CD14-positive monocyte (primary cell): ENCODE measurements around the gene GPATCH3. TPM values are rescaled to one million over a fixed set of nuclear protein-coding genes. Genes with fewer than 3 reads are reported as not detected.

Source experiments
- DNase-seq, 3 donors: peaks; one replicate each; pipeline ENCODE4 v3.0.0-alpha.2; 2011 to 2022
- H2AFZ ChIP-seq: 2 replicates; pipeline ENCODE4 v1.6.0; 2012; ENCODE audit warnings: mild to moderate bottlenecking, low read depth, low read length, inconsistent platforms; ENCODE audit not compliant: insufficient read depth, poor library complexity, severe bottlenecking
- H3K27ac ChIP-seq, 2 donors: 1 replicate in 1 of 2; 2 replicates in 1 of 2; pipeline ENCODE4 v1.5.1; 2012 to 2013; ENCODE audit warnings: low read length in 2 of 2, control low read depth in 1 of 2, inconsistent platforms in 1 of 2, low read depth in 1 of 2, mild to moderate bottlenecking in 1 of 2
- H3K27me3 ChIP-seq, 2 donors: one replicate each; pipeline versions ENCODE4 v1.6.0 to v1.6.1; 2011 to 2013; ENCODE audit warnings: low read length in 2 of 2; ENCODE audit not compliant: control insufficient read depth in 2 of 2, insufficient read depth in 2 of 2
- H3K36me3 ChIP-seq, 2 donors: replicated peaks in 1 of 2; 1 replicate in 1 of 2; 2 replicates in 1 of 2; pipeline versions ENCODE4 v1.5.1 to v1.6.1; 2012 to 2013; ENCODE audit warnings: low read length in 2 of 2, control low read depth in 1 of 2, inconsistent platforms in 1 of 2, mild to moderate bottlenecking in 1 of 2; ENCODE audit not compliant: insufficient read depth in 2 of 2, control insufficient read depth in 1 of 2
- H3K4me1 ChIP-seq, 2 donors: 1 replicate in 1 of 2; 2 replicates in 1 of 2; pipeline versions ENCODE4 v1.5.1 to v1.6.1; 2012 to 2013; ENCODE audit warnings: low read length in 2 of 2, control low read depth in 1 of 2, inconsistent platforms in 1 of 2, mild to moderate bottlenecking in 1 of 2, moderate library complexity in 1 of 2; ENCODE audit not compliant: insufficient read depth in 2 of 2, control insufficient read depth in 1 of 2
- H3K4me2 ChIP-seq: replicated peaks from 2 replicates; pipeline ENCODE3; 2012; ENCODE audit warnings: low read length, moderate library complexity, mild to moderate bottlenecking; ENCODE audit not compliant: poor library complexity, severe bottlenecking; ENCODE audit errors: extremely low read depth
- H3K4me3 ChIP-seq, 3 experiments: fragments of 200-600 bp in 1 of 3; sonication (generic) in 1 of 3; replicated peaks in 1 of 3; 1 replicate in 2 of 3; 2 replicates in 1 of 3; pipeline ENCODE4 v1.5.1; 2011 to 2013; ENCODE audit warnings: low read length in 3 of 3, mild to moderate bottlenecking in 3 of 3, control low read depth in 2 of 3, low read depth in 2 of 3, inconsistent platforms in 1 of 3, moderate library complexity in 1 of 3
- H3K79me2 ChIP-seq: 2 replicates; pipeline ENCODE4 v1.6.0; 2012; ENCODE audit warnings: mild to moderate bottlenecking, control low read depth, inconsistent platforms, low read length, moderate library complexity; ENCODE audit not compliant: insufficient read depth
- H3K9ac ChIP-seq: 2 replicates; pipeline ENCODE4 v1.6.0; 2017; ENCODE audit warnings: low read length, mild to moderate bottlenecking; ENCODE audit not compliant: insufficient read depth, poor library complexity, severe bottlenecking
- H3K9me3 ChIP-seq, 2 donors: replicated peaks in 1 of 2; 1 replicate in 1 of 2; 2 replicates in 1 of 2; pipeline versions ENCODE4 v1.5.1 to v1.6.1; 2012 to 2013; ENCODE audit warnings: low read length in 2 of 2, control low read depth in 1 of 2; ENCODE audit not compliant: control insufficient read depth in 1 of 2, insufficient read depth in 1 of 2
- H4K20me1 ChIP-seq: 2 replicates; pipeline ENCODE4 v1.6.0; 2012; ENCODE audit warnings: mild to moderate bottlenecking, low read length, control low read depth, moderate library complexity; ENCODE audit not compliant: insufficient read depth
- H3K27ac Mint-ChIP-seq, 7 donors: one replicate each; pipeline ENCODE4 v1.8.0; 2020; ENCODE audit warnings: mild to moderate bottlenecking in 7 of 7, mixed read lengths in 7 of 7, moderate library complexity in 6 of 7, inconsistent platforms in 2 of 7
- H3K27me3 Mint-ChIP-seq, 3 donors: one replicate each; pipeline ENCODE4 v1.8.0; 2021 to 2022; ENCODE audit warnings: low read depth in 3 of 3, mild to moderate bottlenecking in 3 of 3, mixed read lengths in 3 of 3, moderate library complexity in 3 of 3, inconsistent platforms in 1 of 3
- H3K36me3 Mint-ChIP-seq, 2 donors: one replicate each; pipeline ENCODE4 v1.8.0; 2020; ENCODE audit warnings: mixed read lengths in 2 of 2, inconsistent platforms in 1 of 2, mild to moderate bottlenecking in 1 of 2
- H3K4me1 Mint-ChIP-seq: one replicate; pipeline ENCODE4 v1.8.0; 2020; ENCODE audit warnings: mild to moderate bottlenecking, mixed read lengths
- H3K4me3 Mint-ChIP-seq, 2 donors: one replicate each; pipeline ENCODE4 v1.8.0; 2020; ENCODE audit warnings: mild to moderate bottlenecking in 2 of 2, mixed read lengths in 2 of 2, moderate library complexity in 1 of 2
- H3K9me3 Mint-ChIP-seq, 7 donors: one replicate each; pipeline ENCODE4 v1.8.0; 2020 to 2022; ENCODE audit warnings: mixed read lengths in 7 of 7, mild to moderate bottlenecking in 6 of 7, moderate library complexity in 6 of 7, inconsistent platforms in 2 of 7
- WGBS: methylation state at CpG from one replicate; pipeline ENCODE4 v1.1.5; 2013; ENCODE audit warnings: missing lambda C conversion rate; ENCODE audit not compliant: insufficient coverage; 5-methylcytosine and 5-hydroxymethylcytosine counted together
- intact Hi-C, 2 donors: fragments of 100-400 bp; cut with micrococcal nuclease; formaldehyde crosslinking; loops; one replicate each; pipeline versions ENCODE4 v1.15.0 to v1.15.1; 2023
- polyA plus RNA-seq, 3 donors: library from polyadenylated mRNA; depleted of rRNA in 1 of 3; unstranded in 2 of 3; stranded (reverse) in 1 of 3; fragments of 300-500 nt in 2 of 3; fragments of >200 nt in 1 of 3; fragmentation: Illumina TruSeq in 2 of 3; gene quantifications; 1 replicate in 2 of 3; 2 replicates in 1 of 3; pipeline ENCODE4 v1.2.3, GENCODE V29; 2012 to 2021
- TF ChIP-seq, protein P1 (sequence below): fragments of 200-600 bp; IDR thresholded peaks from one replicate; pipeline ENCODE4 v1.8.0; 2022; ENCODE audit warnings: antibody characterized with exemption, mild to moderate bottlenecking

The GPATCH3 gene
- polyA plus RNA-seq, 3 donors = 8.2 to 11.8 (median 10.7) TPM

DNA sequence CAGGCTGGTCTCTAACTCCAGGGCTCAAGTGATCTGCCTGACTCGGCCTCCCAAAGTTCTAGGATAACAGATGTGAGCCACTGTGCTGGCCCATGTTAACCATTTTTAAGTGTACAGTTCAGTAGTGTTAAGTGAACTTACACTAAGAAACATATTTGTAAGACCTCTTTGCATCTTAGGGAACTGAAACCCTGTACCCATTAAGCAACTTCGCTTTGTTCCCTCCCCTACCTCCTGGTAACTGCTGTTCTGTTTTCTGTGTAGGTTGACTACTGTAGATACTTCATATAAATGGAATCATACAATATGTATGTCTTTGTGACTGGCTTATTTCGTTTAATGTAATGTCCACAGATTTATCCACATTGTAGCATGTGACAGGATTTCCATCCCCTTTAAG lies 32.3 kb upstream of the GPATCH3 start:
- Histone ChIP-seq H3K4me1 (peaks cover 17 to 18% of the 10 kb centered on the region in 2 donors), H2AFZ (no peak overlapping the region), H4K20me1 (peaks cover 8% of the 10 kb centered on the region), H3K27me3 (no peaks in the 10 kb centered on the region), H3K79me2 (peaks cover 42% of the 10 kb centered on the region), H3K4me3 (no peak overlapping the region), H3K36me3 (peaks cover 29 to 53% of the 10 kb centered on the region in 2 donors), H3K9me3 (no peaks in the 10 kb centered on the region), H3K4me2 (no peak overlapping the region), H3K27ac (peak overlapping the region; percentile 56 to 57), H3K9ac (no peak overlapping the region)
- DNase-seq = peak; percentile 76 to 87 (median 78)
- intact Hi-C loops = loop anchor here in 1 of 2 donors (5.0 kb wide), 1 partner anchor 70 kb away; no protein-coding TSS in a partner anchor
- Mint-ChIP-seq H3K27me3 (no peaks in the 10 kb centered on the region), H3K36me3 (peaks cover 40 to 46% of the 10 kb centered on the region in 2 donors), H3K27ac (peak overlapping the region; percentile 53 to 91 (median 84)), H3K9me3 (peaks cover 0 to 1% (median 0%) of the 10 kb centered on the region in 7 donors), H3K4me3 (no peak overlapping the region), H3K4me1 (peaks cover 14% of the 10 kb centered on the region)
- WGBS = no CpG with 5 or more reads among the region's 3 CpGs
- TF ChIP-seq, protein P1, sequence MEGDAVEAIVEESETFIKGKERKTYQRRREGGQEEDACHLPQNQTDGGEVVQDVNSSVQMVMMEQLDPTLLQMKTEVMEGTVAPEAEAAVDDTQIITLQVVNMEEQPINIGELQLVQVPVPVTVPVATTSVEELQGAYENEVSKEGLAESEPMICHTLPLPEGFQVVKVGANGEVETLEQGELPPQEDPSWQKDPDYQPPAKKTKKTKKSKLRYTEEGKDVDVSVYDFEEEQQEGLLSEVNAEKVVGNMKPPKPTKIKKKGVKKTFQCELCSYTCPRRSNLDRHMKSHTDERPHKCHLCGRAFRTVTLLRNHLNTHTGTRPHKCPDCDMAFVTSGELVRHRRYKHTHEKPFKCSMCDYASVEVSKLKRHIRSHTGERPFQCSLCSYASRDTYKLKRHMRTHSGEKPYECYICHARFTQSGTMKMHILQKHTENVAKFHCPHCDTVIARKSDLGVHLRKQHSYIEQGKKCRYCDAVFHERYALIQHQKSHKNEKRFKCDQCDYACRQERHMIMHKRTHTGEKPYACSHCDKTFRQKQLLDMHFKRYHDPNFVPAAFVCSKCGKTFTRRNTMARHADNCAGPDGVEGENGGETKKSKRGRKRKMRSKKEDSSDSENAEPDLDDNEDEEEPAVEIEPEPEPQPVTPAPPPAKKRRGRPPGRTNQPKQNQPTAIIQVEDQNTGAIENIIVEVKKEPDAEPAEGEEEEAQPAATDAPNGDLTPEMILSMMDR = no peak

DNA sequence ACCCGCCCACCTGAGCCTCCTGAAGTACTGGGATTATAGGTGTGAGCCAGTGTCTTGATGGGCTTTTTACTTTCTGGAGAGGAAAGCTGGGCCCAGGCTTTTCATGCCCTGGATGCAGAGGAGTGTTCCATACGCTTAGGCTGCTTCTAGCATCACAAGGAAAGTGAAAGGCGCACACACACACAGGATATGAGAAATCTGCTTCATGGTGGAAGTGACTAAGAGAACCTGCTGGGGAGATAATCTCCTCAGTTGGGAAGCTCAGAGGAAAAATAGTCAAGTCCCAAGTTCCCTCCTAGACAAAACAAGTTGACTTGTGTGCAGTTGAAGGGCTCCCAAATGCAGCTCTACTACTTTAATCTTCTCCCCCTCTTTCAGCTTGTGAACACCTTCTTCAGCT lies 23.4 kb upstream of the GPATCH3 start:
- Histone ChIP-seq H3K79me2 (peaks cover 43% of the 10 kb centered on the region), H2AFZ (no peak overlapping the region), H4K20me1 (peaks cover 12% of the 10 kb centered on the region), H3K4me1 (peaks cover 15 to 21% of the 10 kb centered on the region in 2 donors), H3K36me3 (peaks cover 42 to 49% of the 10 kb centered on the region in 2 donors), H3K9ac (no peak overlapping the region), H3K4me3 (no peak overlapping the region), H3K9me3 (no peaks in the 10 kb centered on the region), H3K27ac (no peak overlapping the region), H3K27me3 (no peaks in the 10 kb centered on the region), H3K4me2 (no peak overlapping the region)
- peaks cover 0 to 3% (median 0%) of the 10 kb centered on the region in 3 donors for H3K27me3 Mint-ChIP-seq
- peaks cover 29 to 50% of the 10 kb centered on the region in 2 donors for H3K36me3 Mint-ChIP-seq
- peaks cover 20% of the 10 kb centered on the region for H3K4me1 Mint-ChIP-seq
- no peaks in the 10 kb centered on the region for H3K9me3 Mint-ChIP-seq
- no peak overlapping the region for H3K4me3 Mint-ChIP-seq
- TF ChIP-seq, protein P1 = no peak
- intact Hi-C loops = no loop called here
- WGBS = 100% methylated on average over 1 of the region's 3 CpGs
- no peak for DNase-seq
- peak overlapping the region in 3 of 7 donors; percentile 31 to 60 (median 40) for H3K27ac Mint-ChIP-seq
